DOHH2 (cell line): Measurements from ENCODE around the gene SCFD2.

Experiments
- CTCF ChIP-seq: fragments of 200-600 bp; sonication (generic); IDR thresholded peaks from one replicate; pipeline ENCODE4 v1.5.1; 2014; ENCODE audit warnings: antibody characterized with exemption, mild to moderate bottlenecking, low read depth, low read length; ENCODE audit not compliant: poor library complexity, severe bottlenecking
- EZH2phosphoT487 ChIP-seq: fragments of 200-600 bp; sonication (generic); IDR thresholded peaks from 2 replicates; pipeline ENCODE4 v1.6.1; 2017; ENCODE audit warnings: borderline replicate concordance, mild to moderate bottlenecking, antibody characterized with exemption, low read length, moderate library complexity, mixed read lengths

- TF ChIP-seq CTCF (no peak), EZH2phosphoT487 (no peak)
Observed at GRCh38 chr4:53192496-53192895, 173.4 kb downstream of the SCFD2 start.
